CD4-positive, alpha-beta T cell treated with Interferon alpha-2 for 1 hour (primary cell): Measurements from ENCODE around the gene VAV2.
"Not testable (repeated sequence)": the region's sequence is repeated elsewhere in the genome, so short reads cannot be mapped to it uniquely, and the experiment has no call there.

Experiments
- DNase-seq, 2 donors: peaks; one replicate each; pipeline ENCODE4 v3.0.0-alpha.2; 2020 to 2022

VAV2 gene

DNA sequence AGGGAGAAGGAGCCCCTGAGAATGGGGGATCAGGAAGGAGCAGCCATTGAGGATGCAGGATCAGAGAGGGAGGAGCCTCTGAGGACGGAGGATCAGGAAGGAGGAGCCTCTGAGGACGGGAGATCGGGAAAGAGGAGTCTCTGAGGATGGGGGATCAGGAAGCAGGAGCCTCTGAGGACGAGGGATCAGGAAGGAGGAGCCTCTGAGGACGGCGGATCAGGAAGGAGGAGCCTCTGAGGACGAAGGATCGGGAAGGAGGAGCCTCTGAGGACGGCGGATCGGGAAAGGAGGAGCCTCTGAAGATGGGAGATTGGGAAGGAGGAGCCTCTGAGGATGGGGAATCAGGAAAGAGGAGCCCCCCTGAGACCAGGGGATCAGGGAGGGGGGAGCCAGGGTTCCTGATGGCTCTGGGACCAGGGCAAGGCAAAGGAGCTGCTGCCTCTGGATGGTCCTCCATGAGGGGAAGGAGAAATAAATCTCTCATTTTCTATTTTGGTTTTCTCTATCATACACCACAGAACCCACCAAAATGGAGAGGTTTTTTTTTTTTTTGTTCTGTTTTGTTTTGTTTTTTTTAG, 231.3 kb downstream of the VAV2 start:
- DNase-seq, result no peak

DNA sequence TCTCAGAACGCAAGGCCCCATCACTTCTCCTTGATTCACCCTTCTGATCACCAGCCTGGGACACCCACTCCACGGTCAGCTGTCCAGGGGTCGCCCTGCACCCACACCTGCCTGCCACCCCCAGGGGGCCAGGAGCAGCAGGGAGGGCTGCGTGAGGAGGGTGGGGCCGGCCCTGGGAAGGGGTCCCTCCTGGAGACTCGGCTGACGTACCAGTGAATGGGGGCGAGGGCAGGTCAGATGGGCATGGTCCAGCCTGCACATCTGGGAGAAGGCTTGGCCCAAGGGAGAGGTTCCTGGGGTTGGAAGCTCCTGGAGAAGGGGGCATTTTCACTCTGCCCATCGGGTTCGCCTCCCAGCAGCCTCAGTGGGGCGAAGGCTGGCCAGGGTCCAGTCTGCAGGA, 232.2 kb downstream of the VAV2 start:
- DNase-seq, result no peak

DNA sequence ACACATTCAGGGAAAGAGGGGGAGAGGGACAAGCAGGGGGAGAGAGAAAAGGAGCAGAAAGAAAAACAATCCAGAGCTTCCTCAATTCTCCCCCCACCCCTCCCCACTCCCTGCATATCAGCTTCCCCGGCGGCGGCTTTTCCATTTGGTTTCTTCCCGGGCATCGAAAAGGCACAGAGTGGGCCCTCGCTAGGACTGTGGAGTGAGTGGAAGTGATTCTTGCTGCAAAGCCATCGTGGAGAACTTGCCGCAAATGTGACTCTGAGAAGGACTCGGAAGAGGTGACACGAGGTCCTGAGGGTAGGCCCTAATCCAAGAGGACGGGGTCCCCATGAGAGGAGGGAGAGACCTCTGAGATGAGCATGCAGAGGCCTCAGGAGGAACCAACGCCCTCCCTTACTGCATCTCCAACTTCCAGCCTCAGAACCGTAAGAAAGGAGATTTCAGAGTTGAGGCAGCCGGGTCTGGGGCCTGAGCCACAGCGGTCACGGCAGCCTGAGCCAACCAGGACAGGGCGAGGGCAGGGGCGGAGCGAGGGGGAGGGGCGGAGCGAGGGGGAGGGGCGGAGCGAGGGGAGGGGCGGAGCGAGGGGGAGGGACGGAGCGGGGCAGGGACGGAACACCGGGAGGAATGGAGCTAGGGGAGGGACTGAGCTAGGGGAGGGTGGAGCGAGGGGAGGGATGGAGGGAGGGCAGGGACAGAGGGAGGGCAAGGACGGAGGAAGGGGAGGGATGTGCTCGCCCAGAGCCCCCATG, 232.8 kb downstream of the VAV2 start:
- DNase-seq, result no peak

DNA sequence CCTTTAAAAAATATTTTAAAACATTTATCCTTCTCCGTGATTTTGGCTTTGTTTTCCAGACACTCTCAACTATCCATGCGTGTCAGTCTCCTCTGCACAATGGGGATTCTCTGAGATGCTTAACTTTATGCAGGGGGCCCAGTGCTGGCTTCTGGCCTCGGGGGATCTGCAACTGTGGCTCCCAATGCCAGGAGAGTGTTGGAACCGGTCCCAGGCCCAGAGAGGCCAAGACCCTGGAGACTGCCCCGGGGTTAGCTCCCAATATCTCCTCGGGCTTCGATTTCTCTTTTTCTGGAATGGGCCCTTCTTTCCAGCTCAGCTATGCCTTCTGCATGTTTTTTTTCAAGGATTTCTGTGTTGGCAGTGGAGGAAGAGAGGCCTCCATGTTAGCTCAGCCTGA, 233.9 kb downstream of the VAV2 start:
- no peak for DNase-seq

DNA sequence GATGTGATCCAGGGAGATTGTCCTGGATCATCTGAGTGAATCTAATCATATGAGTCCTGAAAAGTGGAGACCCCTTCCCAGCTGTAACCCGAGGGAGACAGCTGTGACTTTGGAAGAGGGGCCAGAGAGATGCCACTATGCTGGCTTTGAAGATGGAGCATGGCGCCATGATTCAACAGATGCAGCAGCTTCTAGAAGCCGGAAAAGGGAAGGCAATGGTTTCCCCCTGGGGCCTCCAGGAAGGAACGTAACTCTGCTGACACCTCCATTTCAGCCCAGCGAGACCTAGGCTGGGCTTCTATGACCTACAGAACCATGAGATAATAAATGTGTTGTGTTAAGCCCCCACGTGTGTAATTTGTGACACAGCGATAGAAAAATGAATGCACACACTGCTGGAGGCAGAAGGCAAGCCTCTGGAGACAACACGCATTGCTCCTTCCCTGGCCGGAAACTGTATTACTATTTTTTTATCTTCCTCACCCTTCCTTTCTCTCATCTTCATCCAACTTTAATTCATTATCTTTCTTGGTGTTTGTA, 237.4 kb downstream of the VAV2 start:
- no peak for DNase-seq

DNA sequence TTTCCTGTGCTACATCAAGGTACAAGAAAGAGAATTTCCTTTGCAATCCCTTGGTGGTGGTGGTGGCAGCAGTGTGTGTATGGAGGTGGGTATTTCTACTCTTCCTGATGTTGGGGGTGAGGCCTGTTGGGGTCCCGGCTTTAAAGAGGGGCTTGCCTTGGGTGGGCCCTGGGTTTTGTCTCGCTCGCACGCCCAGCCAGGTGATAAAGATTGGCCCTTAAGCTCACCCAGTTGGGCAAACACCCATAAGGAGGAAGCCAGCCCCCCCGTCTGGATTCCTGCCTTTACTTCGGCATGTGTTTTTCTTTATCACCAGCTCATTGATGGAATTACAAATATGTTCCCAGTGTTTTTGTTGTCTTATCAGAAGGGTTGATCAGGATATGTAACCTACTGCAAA, 237.9 kb downstream of the VAV2 start:
- DNase-seq, result no peak

DNA sequence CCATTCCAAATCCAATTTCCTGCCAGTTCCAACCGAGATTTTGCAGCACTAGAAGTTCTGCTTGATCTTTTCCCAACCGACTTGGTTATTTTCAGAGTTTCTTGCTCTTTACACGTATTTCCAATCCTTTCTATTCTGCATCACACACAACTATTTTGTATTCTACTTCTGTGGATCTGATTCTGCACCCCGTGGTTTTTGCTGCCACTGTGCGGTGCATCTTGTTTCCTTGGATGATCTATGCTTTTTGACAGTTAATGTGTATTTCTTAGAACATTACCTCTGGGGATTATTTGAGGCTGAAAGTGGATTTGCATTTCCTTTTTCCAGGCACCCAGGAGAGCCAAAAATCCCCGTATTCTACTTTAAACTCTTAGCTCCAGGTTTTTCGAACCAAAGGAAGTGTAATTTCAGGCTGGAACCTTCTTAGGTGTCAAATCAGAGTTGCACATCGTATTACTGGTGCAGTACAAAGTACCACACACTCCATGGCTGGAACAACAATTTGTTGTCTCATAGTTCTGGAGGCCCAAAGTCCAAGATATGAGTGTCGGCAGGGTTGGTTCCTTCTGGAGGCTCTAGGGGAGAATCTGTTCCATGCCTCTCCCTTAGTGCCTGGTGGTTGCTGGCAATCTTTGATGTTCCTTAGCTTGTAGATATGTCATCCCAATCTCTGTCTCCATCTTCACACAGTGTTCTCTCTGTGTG, 239.2 kb downstream of the VAV2 start:
- no peak for DNase-seq

DNA sequence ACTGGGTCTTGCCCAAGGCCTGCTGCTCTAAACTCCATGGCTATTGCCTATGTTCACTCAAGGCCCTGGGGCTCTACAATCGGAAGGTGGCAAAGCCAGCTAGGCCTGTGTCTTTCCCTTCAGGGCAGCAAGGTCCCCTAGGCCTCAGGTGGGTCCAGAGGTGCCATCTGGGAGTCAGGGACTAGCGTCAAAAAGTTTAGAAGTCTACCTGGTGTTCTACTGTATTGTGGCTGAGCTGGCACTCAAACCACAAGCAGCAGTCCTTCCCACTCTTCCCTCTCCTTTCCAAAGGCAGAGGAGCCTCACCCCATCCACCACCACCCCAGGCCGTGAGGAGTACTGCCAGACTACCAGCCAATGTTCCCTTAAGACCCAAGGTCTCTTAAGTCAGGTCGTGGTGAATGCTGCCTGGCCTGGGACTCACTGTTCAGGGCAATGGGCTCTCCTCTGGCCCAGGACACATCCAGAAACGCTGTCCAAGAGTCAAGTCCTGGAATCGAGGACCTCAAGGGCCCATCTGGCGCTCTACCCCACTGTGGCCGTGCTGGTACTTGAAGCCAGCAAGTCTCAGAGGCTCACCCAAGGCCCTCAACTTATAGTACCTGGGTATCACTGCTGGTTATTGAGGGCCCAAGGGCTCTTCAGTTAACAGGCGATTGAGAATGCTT, 241.0 kb downstream of the VAV2 start:
- DNase-seq, result no peak

DNA sequence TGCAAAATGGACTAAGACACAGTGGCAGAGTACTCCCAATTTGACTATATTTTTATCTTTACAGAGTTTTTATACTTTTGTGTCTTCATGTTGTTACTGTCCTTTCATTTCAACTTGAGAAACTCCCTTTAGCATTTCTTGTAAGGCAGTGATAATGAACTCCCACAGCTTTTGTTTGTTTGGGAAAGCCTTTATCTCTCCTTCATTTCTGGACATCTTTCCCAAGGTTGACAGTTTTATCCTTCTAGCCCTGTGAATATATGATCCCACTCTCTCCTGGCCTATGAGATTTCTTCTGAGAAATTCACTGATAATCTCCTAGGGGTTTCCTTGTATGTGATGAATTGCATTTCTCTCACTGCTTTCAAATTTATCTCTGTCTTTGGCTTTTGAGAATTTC, 244.8 kb downstream of the VAV2 start:
- DNase-seq, result no peak

DNA sequence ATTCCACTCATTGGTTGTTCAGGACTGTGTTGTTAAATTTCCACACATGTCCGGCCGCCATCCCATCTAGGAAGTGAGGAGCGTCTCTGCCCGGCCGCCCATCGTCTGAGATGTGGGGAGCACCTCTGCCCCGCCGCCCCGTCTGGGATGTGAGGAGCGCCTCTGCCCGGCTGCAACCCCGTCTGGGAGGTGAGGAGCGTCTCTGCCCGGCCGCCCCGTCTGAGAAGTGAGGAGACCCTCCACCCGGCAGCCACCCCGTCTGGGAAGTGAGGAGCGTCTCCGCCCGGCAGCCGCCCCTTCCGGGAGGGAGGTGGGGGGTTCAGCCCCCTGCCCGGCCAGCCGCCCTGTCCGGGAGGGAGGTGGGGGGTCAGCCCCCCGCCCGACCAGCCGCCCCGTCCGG, 247.6 kb downstream of the VAV2 start:
- not testable (repeated sequence) for DNase-seq

DNA sequence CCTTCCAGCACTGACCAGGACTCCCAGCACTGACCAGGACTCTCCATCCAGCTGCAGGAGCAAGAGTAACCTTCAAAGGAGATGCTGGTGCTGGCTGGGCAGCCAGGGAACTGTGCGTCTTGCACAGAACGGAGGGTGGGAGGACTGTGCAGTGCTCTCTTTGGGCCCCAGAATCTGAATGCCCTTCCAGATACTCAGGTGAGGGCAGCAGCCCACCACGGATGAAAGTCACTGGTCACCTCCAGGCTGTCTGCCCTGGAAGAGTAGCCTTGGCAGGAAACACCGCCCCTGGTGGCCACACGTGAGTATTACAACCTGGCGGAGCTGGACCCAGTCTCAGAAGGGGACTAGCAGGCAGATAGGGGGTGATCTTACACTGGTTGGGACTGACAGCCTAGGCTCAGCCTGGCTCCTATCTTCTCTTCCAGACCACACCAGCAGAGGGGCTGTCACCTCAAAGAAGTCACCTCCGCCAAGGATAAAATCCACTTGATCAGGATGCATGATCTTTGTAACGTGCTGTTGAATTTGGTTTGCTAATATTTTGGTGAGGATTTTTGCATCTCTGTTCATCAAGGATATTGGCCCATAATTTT, 249.2 kb downstream of the VAV2 start:
- DNase-seq, result peak; percentile 61 to 72

DNA sequence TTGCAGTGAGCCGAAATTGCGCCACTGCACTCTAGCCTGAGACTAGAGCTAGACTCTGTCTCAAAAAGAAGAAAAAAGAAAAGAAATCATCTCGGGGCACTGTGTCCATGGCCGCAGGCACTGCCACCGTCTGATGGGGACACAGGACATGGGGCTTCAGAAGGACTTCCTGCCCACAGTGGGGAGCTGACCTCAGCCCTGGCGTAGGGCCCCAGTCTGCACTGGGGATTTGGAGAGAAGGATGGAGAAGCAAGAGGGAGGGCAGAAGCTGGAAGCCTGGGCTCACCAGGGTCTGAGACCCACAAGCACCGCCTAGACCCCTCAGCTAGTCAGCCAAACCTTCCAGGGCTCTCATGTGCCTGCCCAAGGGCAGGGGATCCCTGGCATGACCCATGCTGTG, 249.9 kb downstream of the VAV2 start:
- DNase-seq, result no peak

DNA sequence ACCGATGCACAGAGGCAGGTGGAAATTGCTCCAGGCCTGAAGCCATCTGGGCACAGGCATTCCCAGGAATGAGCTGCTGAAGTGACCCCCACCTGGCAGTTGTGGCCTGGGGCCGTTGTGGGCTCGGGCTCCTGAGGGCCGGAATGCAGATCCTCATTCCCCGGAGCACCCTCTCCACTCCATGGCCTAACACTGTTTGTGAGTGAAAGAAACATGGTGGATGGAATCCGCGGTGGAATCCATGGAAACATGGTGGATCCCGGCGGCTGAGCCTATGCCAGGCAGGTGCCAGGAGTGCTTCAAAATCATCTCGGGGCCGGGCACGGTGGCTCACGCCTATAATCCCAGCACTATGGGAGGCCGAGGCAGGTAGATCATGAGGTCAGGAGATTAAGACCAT, 250.4 kb downstream of the VAV2 start:
- no peak for DNase-seq

DNA sequence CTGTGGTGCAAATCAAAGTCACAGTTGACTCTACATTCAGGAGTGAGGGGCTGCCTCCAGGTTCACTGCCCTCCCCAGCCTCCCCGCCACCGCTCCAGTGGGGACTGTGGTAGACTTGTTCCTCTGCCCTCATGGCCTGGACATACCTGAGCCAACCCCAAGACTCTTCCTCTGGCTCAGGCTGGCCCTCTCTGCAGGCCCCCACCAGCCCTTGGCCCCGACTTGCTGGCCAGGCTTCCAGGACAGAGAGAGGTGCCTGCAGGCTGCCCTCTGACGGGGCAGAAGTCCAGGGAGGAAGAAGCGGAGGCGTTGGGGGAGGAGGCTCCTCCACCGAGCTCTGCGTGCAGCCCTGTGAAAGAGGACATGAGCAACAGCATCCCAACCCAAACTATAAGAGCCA, 251.2 kb downstream of the VAV2 start:
- DNase-seq, result no peak

DNA sequence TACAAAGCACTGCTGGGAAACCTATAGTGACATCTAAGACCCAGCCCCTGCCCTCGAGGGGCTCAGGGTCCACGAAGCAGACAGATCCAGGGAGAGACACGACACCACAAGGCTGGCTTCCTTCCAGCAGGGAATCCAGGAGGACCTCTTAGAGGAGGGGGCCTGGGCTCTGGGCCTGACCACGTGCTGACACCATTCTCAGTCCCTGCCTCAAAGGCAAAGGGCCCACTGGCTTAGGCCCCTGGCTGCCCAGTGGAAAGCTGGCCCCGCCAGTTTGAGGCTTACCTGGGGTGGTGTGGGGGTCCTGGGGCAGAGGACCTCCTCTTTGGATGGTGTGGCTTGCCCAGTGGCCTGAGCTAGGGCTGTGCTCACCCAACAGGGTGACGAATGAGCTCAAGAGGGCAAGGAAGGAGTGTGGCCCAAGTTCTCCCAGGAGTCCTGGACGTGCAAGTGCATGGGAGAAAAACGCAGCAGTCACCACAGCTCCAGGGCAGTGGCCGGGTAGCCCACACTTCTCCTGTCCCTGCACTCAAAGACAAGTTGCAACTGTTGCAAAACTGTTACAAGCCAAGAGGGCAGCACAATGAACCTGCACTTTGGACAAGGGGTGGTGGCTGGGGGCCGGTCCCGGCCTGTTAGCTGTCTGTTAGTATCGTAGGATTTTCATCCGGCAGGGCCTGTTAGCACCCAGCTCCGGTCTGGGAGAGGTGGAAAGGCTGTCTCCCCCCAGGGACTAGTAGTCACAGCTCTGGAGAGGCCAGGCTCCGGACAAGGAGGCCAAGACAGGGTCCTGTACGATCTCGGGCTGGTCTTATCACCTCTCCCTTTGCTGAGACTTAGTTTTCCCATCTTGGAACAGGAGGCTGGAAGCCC, 252.5 kb downstream of the VAV2 start:
- DNase-seq, result no peak

DNA sequence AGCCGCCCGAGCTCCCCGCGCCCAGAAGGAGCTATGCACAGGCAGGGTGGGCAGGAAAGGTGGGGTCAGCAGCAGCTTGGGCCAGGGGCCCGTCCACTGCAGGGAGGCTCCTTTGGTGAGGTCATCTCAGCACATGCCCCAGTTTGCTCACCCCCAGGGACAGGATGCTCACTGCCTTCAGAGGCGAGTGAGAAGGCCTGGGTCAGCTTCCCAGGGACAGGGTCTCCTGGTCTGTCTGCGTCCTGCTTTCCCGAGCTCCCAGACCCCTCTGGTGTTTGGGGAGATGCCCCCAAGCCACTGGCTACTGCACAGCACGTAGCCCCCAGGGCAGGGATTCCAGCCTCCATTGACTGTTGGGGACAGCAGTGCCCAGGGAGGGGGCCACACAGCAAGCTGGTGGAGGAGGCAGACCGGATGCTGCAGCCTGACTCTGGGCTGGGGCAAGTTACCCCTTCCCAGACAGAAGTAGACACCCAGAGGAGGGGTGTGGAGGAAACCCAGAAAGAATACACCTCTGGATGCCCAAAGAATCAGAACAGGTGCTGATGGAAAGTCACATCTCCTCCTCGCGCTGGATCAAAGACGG, 253.4 kb downstream of the VAV2 start:
- no peak for DNase-seq

DNA sequence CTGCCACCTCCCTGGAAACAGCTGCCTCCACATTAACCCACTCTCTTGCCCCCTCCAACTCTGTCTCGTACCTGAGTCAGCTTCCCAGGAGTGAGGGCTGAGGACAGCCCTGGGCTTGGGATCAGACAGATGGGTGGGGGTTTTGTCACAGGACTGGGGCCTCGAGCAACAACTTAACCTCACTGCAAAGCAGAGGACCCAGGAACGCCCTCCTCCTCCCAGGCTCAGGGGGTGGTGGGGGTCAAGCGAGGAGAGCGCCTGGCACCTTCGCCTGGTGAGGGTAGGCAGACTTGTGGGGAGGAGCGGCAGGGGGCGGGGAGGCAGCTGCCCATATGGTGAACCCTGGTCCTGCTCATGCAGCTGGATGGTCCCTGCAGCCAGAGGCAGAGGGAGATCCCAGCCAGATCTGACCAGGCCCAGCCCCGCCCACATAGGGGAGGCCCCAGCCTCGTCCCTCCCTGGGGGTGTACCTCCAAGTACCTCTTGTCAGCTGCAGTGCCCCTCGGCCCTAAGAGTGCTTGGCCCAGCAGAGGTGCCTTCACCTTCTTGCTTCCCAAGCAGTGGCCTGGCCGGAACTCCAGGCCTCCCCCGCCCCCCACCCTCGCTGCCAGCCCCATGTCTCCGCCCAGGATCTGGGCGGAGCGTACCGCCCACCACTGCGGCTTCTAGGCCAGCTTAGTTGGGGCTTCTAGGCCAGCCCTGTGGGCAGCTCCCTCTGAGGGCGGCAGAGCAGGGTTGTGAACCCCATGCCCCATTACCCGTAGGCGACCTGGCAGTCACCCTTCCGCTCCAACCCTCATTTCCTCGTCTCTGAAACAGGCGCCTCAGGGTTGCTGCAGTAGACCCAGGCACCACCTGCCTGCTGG, 254.1 kb downstream of the VAV2 start, which contains the start of gene SARDH:
Gene SARDH, minus strand, starts transcription at position 579 of the 866 bp plus-strand sequence. CDS start 4,179 bp downstream, outside the sequence.
- peak; percentile 13 to 36 for DNase-seq

DNA sequence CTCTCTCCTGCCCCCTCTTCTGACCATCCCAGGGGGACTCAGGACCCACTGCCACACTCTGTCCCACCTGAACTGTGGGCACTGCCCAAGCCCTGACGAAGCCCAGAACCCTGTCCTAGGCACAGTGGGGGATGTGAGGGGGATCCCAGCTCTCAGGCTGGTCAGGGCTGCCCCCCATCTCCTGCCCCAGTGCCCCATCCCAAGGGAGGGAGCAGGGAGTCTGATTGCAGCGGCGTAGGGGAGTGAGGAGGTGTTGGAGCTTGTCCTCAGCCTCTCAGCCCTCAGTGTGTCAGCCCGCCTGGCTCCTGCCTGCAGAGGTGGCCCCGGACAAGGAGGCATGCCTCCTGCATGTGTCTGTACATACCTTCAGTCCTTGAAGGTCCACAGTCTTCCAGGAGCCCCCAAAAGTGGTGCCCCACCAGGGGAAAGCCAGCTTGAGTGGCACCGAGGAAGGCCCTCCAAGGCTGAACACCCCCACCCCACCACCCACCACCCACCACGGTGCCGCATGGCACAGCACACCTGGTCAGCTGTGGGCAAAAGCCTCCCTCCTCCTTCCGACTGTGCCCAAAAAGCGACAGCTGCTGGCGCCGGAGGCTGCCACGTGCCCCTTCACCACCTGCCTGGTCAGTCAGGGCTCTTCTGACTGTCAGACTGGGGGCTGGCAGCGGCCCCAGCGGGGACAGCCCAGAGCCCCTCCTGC, 254.9 kb downstream of the VAV2 start:
- no peak for DNase-seq

DNA sequence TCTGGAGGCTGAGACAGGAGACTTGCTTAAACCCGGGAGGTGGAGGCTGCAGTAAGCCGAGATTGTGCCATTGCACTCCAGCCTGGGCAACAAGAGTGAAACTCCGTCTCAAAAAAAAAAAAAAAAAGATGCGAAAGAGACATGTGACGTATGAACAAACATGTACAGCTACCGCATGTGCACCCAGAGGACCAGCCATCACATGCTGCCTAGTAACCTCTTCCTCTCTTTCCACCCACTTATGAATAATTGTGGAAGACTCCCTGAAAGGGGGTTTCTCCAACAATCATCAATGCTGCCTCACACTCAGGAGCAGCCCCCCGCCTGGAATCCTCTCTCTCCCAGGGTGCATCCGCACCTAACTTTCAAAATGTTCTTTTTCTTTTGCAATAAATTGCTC, 256.2 kb downstream of the VAV2 start:
- no peak for DNase-seq

DNA sequence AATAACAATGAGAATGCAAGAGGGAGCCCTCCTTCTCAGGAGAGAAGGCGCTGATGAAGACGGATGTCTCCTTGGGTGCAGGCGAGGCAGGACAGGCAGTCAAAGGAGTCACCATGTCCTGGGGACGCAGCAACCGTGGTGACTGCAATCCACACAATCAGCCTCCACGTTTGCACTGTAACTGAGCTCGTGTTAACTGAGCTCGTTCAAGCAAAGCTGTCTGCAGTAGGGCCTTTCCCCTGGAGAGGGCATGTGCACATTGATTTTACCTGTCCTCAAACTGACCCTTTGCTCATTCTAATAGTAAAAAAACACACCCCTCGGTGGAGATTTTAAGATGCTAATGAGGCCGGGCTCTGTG, 256.7 kb downstream of the VAV2 start:
- no peak for DNase-seq
